DOHH2 (cell line): ENCODE data around the gene MRPS21.

Experiments used
- EZH2phosphoT487 ChIP-seq: fragments of 200-600 bp; sonication (generic); IDR thresholded peaks from 2 replicates; pipeline ENCODE4 v1.6.1; 2017; ENCODE audit warnings: borderline replicate concordance, mild to moderate bottlenecking, antibody characterized with exemption, low read length, moderate library complexity, mixed read lengths
- TF ChIP-seq, protein P1 (sequence below): fragments of 200-600 bp; sonication (generic); IDR thresholded peaks from one replicate; pipeline ENCODE4 v1.5.1; 2014; ENCODE audit warnings: antibody characterized with exemption, mild to moderate bottlenecking, low read depth, low read length; ENCODE audit not compliant: poor library complexity, severe bottlenecking

DNA sequence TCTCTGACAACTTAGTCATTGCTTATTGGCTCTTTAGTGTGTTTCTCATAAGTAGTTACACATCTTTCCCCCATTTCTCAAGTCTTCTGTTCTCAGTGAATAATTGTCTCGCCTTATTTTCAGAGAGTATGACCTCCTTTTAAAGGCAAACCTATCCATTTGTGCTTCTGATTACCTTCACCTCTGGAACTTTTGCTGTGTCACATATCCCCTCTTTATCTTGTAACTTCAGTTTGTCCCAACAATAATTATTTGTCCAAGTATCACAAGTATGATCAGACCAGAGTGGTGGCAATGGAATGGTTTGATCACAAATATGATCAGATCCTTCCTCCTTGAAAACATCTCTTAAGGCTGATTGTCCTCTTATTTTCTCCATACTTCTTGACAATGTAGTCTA is 5.3 kb upstream of the MRPS21 start:
- TF ChIP-seq, protein P1, sequence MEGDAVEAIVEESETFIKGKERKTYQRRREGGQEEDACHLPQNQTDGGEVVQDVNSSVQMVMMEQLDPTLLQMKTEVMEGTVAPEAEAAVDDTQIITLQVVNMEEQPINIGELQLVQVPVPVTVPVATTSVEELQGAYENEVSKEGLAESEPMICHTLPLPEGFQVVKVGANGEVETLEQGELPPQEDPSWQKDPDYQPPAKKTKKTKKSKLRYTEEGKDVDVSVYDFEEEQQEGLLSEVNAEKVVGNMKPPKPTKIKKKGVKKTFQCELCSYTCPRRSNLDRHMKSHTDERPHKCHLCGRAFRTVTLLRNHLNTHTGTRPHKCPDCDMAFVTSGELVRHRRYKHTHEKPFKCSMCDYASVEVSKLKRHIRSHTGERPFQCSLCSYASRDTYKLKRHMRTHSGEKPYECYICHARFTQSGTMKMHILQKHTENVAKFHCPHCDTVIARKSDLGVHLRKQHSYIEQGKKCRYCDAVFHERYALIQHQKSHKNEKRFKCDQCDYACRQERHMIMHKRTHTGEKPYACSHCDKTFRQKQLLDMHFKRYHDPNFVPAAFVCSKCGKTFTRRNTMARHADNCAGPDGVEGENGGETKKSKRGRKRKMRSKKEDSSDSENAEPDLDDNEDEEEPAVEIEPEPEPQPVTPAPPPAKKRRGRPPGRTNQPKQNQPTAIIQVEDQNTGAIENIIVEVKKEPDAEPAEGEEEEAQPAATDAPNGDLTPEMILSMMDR = no peak
- TF ChIP-seq EZH2phosphoT487 = no peak
